Cardiac fibroblast (primary cell): Measurements from ENCODE around the gene PLP1.

Experiments used
- DNase-seq, 2 donors: peaks; one replicate each; pipeline versions ENCODE4 v3.0.0 to v3.0.0-alpha.2; 2010; ENCODE audit warnings: low read depth in 2 of 2
- H3K4me3 ChIP-seq, 2 donors: replicated peaks in 1 of 2; 1 replicate in 1 of 2; 2 replicates in 1 of 2; pipeline ENCODE4 v1.5.1; 2011; ENCODE audit warnings: low read depth in 2 of 2, low read length in 2 of 2, mild to moderate bottlenecking in 2 of 2, moderate library complexity in 1 of 2
- CTCF ChIP-seq: IDR thresholded peaks from one replicate; pipeline ENCODE4 v1.5.1; 2011; ENCODE audit warnings: low read depth, mild to moderate bottlenecking, low read length, inconsistent platforms

PLP1 gene

DNA sequence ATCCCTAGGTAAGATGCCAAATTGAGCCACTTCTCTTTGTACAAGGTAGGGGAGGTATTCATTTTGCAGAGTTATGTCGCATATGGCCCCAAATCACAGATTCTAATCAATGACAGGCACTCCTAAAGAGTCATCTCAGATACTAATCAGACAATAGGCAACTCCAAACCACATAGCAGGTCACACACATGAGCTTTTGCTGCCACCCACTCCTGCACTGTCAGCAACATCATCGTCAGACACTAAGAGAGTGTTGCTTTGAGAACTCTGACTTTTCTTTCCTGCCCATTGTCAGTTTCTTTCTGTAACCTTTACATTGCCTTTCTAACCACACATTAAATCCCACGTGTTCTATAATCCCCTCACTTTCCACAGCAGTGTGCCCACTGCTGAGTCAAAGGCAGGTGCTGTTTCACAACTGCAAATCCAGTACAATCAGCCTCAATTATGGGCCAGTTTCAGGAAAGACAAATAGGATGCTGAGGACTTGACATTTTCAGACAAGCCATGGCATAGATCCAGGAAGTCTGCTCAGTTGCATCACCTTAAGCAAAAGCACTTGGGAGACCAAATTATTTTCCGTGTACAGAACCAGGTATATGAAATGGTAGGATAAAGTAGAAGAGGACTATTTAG lies 42.4 kb upstream of the PLP1 start:
- H3K4me3 ChIP-seq, result no peak overlapping the region
- peak; percentile 68 for DNase-seq
- TF ChIP-seq CTCF, result no peak

GRCh38 chrX:103737696-103738095 lies 38.9 kb upstream of the PLP1 start:
- H3K4me3 ChIP-seq, result no peak overlapping the region
- DNase-seq, result no peak
- TF ChIP-seq CTCF, result no peak

DNA sequence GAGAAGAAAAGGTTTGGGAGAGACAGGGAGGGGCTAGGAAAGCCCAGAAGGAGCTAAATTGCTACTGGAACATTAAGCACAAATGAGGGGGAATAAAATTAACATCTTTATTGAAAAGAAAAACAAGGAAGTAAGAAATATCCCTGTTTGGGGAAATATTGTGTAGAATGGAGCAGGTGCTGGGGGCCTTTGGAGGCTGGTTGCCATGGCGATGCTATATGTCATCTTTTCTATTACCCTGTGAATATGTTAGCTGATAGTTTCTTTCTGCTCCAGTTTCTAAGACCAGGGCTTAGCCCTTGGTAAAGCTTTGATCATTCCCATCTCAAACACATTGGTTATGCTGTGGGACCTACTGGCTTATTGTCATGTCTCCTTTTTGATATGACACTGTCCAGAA lies 37.2 kb upstream of the PLP1 start:
- TF ChIP-seq CTCF, result no peak

GRCh38 chrX:103741879-103742278 lies 34.8 kb upstream of the PLP1 start:
- no peak for DNase-seq
- TF ChIP-seq CTCF, result no peak
- H3K4me3 ChIP-seq, result no peak overlapping the region

More for the DNA sequence above, 37.2 kb upstream of the PLP1 start:
- no peak overlapping the region for H3K4me3 ChIP-seq
- DNase-seq, result no peak

- TF ChIP-seq CTCF, result no peak
Measured at GRCh38 chrX:103742339-103742738, 34.3 kb upstream of the PLP1 start.

GRCh38 chrX:103747163-103747562 lies 29.5 kb upstream of the PLP1 start:
- DNase-seq, result no peak
- H3K4me3 ChIP-seq, result no peak overlapping the region
- no peak for TF ChIP-seq CTCF

More at GRCh38 chrX:103742339-103742738, 34.3 kb upstream of the PLP1 start:
- no peak overlapping the region for H3K4me3 ChIP-seq
- no peak for DNase-seq

GRCh38 chrX:103754401-103754800 lies 22.2 kb upstream of the PLP1 start:
- TF ChIP-seq CTCF, result no peak

More at GRCh38 chrX:103754401-103754800, 22.2 kb upstream of the PLP1 start:
- H3K4me3 ChIP-seq, result no peak overlapping the region
- no peak for DNase-seq
